KMS-11 (cell line): ENCODE data around the gene PCDHAC1.

Experiments
- H2AFZ ChIP-seq: fragments of 200-600 bp; sonication (generic); 2 replicates; pipeline ENCODE4 v1.6.1; 2016; ENCODE audit warnings: antibody characterized with exemption, mixed run types, low read depth
- H3K27ac ChIP-seq: fragments of 200-600 bp; sonication (generic); 2 replicates; pipeline ENCODE4 v1.6.1; 2016; ENCODE audit warnings: mild to moderate bottlenecking, mixed run types
- H3K27me3 ChIP-seq: fragments of 200-600 bp; sonication (generic); 2 replicates; pipeline ENCODE4 v1.6.1; 2017; ENCODE audit warnings: mild to moderate bottlenecking, low read depth, mixed run types, moderate library complexity; ENCODE audit not compliant: insufficient read depth
- H3K36me3 ChIP-seq: fragments of 200-600 bp; sonication (generic); 2 replicates; pipeline ENCODE4 v1.6.1; 2017; ENCODE audit warnings: mild to moderate bottlenecking, mixed run types; ENCODE audit not compliant: insufficient read depth
- H3K4me1 ChIP-seq: fragments of 200-600 bp; sonication (generic); 2 replicates; pipeline ENCODE4 v1.6.1; 2016; ENCODE audit warnings: mild to moderate bottlenecking, low read depth, mixed run types; ENCODE audit not compliant: poor library complexity, severe bottlenecking
- H3K4me2 ChIP-seq: fragments of 200-600 bp; sonication (generic); 2 replicates; pipeline ENCODE4 v1.7.0; 2016; ENCODE audit warnings: mild to moderate bottlenecking, mixed run types
- H3K4me3 ChIP-seq: fragments of 200-600 bp; sonication (generic); IDR thresholded peaks from 2 replicates; pipeline ENCODE4 v1.6.1; 2017; ENCODE audit warnings: low read depth, low read length, mixed read lengths; ENCODE audit not compliant: insufficient read depth
- H3K79me2 ChIP-seq: fragments of 200-600 bp; sonication (generic); 2 replicates; pipeline ENCODE4 v1.6.1; 2016; ENCODE audit warnings: low read depth, mixed run types; ENCODE audit not compliant: insufficient read depth
- H3K9ac ChIP-seq: fragments of 200-600 bp; sonication (generic); 2 replicates; pipeline ENCODE4 v1.6.1; 2016; ENCODE audit warnings: mild to moderate bottlenecking, mixed run types
- H4K20me1 ChIP-seq: fragments of 200-600 bp; sonication (generic); 2 replicates; pipeline ENCODE4 v1.6.1; 2016; ENCODE audit warnings: mild to moderate bottlenecking, mixed run types; ENCODE audit not compliant: insufficient read depth
- CTCF ChIP-seq: fragments of 200-600 bp; sonication (generic); conservative IDR thresholded peaks from 2 replicates; pipeline ENCODE4 v1.6.1; 2017; ENCODE audit warnings: low read depth, mild to moderate bottlenecking, antibody characterized with exemption, low read length, moderate library complexity, mixed read lengths

Gene PCDHAC1

GRCh38 chr5:140882591-140882899 lies 43.6 kb upstream of the PCDHAC1 start:
- no peaks in the 10 kb centered on the region for H3K27me3 ChIP-seq
- H3K36me3 ChIP-seq, result no peaks in the 10 kb centered on the region
- H2AFZ ChIP-seq, result no peak overlapping the region
- H3K9ac ChIP-seq, result no peak overlapping the region
- no peaks in the 10 kb centered on the region for H4K20me1 ChIP-seq
- H3K79me2 ChIP-seq, result no peaks in the 10 kb centered on the region
- no peak for TF ChIP-seq CTCF
- no peak overlapping the region for H3K4me2 ChIP-seq
- no peak overlapping the region for H3K4me3 ChIP-seq
- no peaks in the 10 kb centered on the region for H3K4me1 ChIP-seq
- no peak overlapping the region for H3K27ac ChIP-seq

- H3K4me2 ChIP-seq, result no peak overlapping the region
- H3K27me3 ChIP-seq, result no peaks in the 10 kb centered on the region
- H3K4me3 ChIP-seq, result no peak overlapping the region
- H3K27ac ChIP-seq, result no peak overlapping the region
- H3K79me2 ChIP-seq, result no peaks in the 10 kb centered on the region
- H3K9ac ChIP-seq, result no peak overlapping the region
- no peaks in the 10 kb centered on the region for H3K4me1 ChIP-seq
- no peak for TF ChIP-seq CTCF
- H3K36me3 ChIP-seq, result no peaks in the 10 kb centered on the region
- no peaks in the 10 kb centered on the region for H4K20me1 ChIP-seq
- no peak overlapping the region for H2AFZ ChIP-seq
Measured at GRCh38 chr5:140883373-140883772, 42.7 kb upstream of the PCDHAC1 start.

- H3K36me3 ChIP-seq, result no peaks in the 10 kb centered on the region
- H4K20me1 ChIP-seq, result no peaks in the 10 kb centered on the region
- H3K4me1 ChIP-seq, result no peaks in the 10 kb centered on the region
- H3K4me3 ChIP-seq, result no peak overlapping the region
- H3K4me2 ChIP-seq, result no peak overlapping the region
- H2AFZ ChIP-seq, result no peak overlapping the region
- H3K9ac ChIP-seq, result no peak overlapping the region
- H3K27me3 ChIP-seq, result no peaks in the 10 kb centered on the region
- no peaks in the 10 kb centered on the region for H3K79me2 ChIP-seq
- TF ChIP-seq CTCF, result no peak
- no peak overlapping the region for H3K27ac ChIP-seq
Measured at GRCh38 chr5:140883927-140884697, 42.0 kb upstream of the PCDHAC1 start.

- Histone ChIP-seq H2AFZ (no peak overlapping the region), H3K4me1 (no peaks in the 10 kb centered on the region), H3K36me3 (no peaks in the 10 kb centered on the region), H3K4me2 (no peak overlapping the region), H3K4me3 (no peak overlapping the region), H3K9ac (no peak overlapping the region), H3K27ac (no peak overlapping the region), H4K20me1 (no peaks in the 10 kb centered on the region), H3K27me3 (no peaks in the 10 kb centered on the region), H3K79me2 (no peaks in the 10 kb centered on the region)
- TF ChIP-seq CTCF, result no peak
Measured at GRCh38 chr5:140916325-140916724, 9.8 kb upstream of the PCDHAC1 start.
